Measurements from ENCODE around the gene NTF4.
"Not testable (repeated sequence)": the region's sequence is repeated elsewhere in the genome, so short reads cannot be mapped to it uniquely, and the experiment has no call there.

NTF4 gene

GRCh38 chr19:49061445-49061844, 3.2 kb downstream of the NTF4 start:
- peaks cover 13% of the 10 kb centered on the region; the same call in 1 of the 2 replicates for H3K4me1 ChIP-seq
- no peak overlapping the region for H3K4me3 ChIP-seq (ENCODE audit: low read depth, low read length)
- TF ChIP-seq, protein P1, sequence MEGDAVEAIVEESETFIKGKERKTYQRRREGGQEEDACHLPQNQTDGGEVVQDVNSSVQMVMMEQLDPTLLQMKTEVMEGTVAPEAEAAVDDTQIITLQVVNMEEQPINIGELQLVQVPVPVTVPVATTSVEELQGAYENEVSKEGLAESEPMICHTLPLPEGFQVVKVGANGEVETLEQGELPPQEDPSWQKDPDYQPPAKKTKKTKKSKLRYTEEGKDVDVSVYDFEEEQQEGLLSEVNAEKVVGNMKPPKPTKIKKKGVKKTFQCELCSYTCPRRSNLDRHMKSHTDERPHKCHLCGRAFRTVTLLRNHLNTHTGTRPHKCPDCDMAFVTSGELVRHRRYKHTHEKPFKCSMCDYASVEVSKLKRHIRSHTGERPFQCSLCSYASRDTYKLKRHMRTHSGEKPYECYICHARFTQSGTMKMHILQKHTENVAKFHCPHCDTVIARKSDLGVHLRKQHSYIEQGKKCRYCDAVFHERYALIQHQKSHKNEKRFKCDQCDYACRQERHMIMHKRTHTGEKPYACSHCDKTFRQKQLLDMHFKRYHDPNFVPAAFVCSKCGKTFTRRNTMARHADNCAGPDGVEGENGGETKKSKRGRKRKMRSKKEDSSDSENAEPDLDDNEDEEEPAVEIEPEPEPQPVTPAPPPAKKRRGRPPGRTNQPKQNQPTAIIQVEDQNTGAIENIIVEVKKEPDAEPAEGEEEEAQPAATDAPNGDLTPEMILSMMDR (IDR thresholded peaks at IDR 0.05; ENCODE audit: low read depth, low read length), result no peak
- peaks cover 10% of the 10 kb centered on the region for H3K27me3 ChIP-seq
- H3K36me3 ChIP-seq, result no peaks in the 10 kb centered on the region
- H3K9me3 ChIP-seq, result no peaks in the 10 kb centered on the region
- no peak for DNase-seq

- Histone ChIP-seq H3K9me3 (no peaks in the 10 kb centered on the region), H3K27me3 (peaks cover 14% of the 10 kb centered on the region), H3K36me3 (no peaks in the 10 kb centered on the region), H3K4me3 (ENCODE audit: low read depth, low read length) (no peak overlapping the region), H3K4me1 (peaks cover 15% of the 10 kb centered on the region)
- no peak for DNase-seq
- TF ChIP-seq, protein P1 (IDR thresholded peaks at IDR 0.05; ENCODE audit: low read depth, low read length), result no peak
Measured at GRCh38 chr19:49061000-49061399, 3.6 kb downstream of the NTF4 start.

GRCh38 chr19:49059053-49059452, 5.6 kb downstream of the NTF4 start:
- TF ChIP-seq, protein P1 (IDR thresholded peaks at IDR 0.05; ENCODE audit: low read depth, low read length), result no peak
- no peaks in the 10 kb centered on the region for H3K9me3 ChIP-seq
- no peaks in the 10 kb centered on the region for H3K36me3 ChIP-seq
- H3K27me3 ChIP-seq, result peaks cover 16% of the 10 kb centered on the region
- no peak for DNase-seq
- H3K4me3 ChIP-seq (ENCODE audit: low read depth, low read length), result no peak overlapping the region
- peaks cover 12% of the 10 kb centered on the region for H3K4me1 ChIP-seq

DNA sequence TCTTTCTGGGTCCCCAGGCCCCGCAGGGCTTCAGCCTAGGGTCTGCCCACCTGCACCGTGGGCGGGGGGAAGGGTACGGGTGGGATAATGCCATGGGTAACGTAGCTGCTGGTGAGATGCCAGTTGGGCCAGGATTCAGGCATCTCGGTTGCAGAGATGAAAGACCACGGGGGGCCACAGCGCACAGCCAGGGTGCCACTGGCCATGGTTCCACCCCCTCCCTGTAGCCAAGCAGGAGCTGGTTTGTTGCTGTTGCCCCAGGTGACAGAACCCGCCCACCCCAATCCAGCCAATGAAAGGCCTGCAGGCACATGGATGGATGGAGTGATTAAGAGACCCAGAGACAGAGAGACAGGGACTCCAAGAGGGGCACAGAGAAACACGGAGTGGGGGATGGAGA, 6.1 kb downstream of the NTF4 start:
- no peaks in the 10 kb centered on the region for H3K36me3 ChIP-seq
- H3K9me3 ChIP-seq, result no peaks in the 10 kb centered on the region
- H3K4me3 ChIP-seq (ENCODE audit: low read depth, low read length), result no peak overlapping the region
- peaks cover 16% of the 10 kb centered on the region for H3K27me3 ChIP-seq
- TF ChIP-seq, protein P1 (IDR thresholded peaks at IDR 0.05; ENCODE audit: low read depth, low read length), result no peak
- peaks cover 12% of the 10 kb centered on the region for H3K4me1 ChIP-seq
- DNase-seq, result peak; percentile 64

DNA sequence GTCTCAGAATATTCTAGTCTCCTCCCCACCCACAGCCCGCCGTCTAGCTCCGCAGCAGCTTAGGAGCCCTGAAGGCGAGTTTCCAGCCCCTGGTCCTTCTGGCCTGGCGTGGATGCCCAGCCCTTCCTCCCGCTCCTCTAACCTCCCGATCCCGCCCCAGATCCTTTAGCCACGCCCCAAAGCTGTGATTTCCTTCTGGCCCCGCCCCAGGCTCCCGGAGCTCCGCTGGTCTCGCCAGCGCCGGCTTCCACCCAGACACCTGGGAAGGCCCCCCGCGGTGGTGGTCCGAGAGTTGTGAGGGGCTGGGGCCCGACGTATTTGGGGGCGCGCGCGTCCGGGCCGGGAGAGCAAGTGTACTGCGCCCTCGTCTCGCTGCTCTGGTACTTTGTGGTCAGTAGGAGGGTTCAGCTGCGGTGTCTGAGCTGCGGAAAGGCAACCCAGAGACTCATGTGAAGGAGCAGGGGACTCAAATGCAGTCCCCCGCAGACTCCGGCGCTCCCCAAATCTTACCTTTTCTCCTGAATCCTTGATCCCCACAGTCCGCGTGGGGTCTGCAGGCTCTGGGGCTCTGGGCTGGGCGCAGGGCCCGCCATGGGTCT, 6.9 kb downstream of the NTF4 start, which contains the start of gene CGB7:
Gene CGB7 (minus strand): TSS at position 114 of the 599 bp plus-strand sequence. CDS start 2,374 bp downstream, outside the sequence.
- TF ChIP-seq, protein P1 (IDR thresholded peaks at IDR 0.05; ENCODE audit: low read depth, low read length), result no peak
- peak within 1 kb of the TSS; percentile 55 for H3K4me3 ChIP-seq (ENCODE audit: low read depth, low read length)
- H3K4me1 ChIP-seq, result peaks cover 12% of the 10 kb centered on the region
- DNase-seq, result peak; percentile 77
- no peaks in the 10 kb centered on the region for H3K9me3 ChIP-seq
- peaks cover 16% of the 10 kb centered on the region for H3K27me3 ChIP-seq
- no peaks in the 10 kb centered on the region for H3K36me3 ChIP-seq

DNA sequence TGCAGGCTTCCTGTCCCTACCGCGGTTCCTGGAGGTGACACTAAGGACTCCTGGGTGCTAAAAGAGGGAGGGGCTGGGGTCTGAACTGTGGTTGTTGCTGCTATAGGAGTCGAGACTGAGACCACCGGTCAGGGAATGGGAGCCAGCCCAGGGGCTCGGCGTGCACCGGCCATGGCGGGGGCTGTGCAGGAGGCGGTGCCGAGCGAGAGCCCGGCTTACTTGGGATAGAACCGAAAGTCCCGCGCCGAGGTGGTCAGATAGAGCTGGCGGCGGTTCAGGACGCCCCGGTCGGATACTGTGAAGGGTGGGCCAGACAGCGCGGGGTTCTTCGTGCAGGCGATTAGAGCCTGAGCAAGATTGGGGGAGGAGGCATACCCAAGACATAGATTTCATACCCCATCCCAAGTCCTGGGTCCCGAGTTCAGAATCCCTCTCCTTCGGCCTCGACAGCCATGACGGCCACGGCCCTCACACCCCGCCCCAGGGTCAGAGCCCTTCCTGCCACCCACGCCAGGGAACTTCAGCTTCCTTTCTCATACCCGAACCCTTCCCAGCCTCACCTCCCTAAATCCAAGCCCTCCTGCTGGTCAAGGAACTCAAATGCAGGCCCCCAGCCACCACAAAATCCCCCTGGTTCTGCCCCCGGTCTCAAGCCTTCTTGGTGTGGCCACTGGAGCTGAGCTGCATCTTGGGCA, 7.6 kb downstream of the NTF4 start:
- not testable (repeated sequence) for H3K36me3 ChIP-seq, DNase-seq, H3K9me3 ChIP-seq
- Histone ChIP-seq H3K4me3 (ENCODE audit: low read depth, low read length) (peak overlapping the region; percentile 55), H3K27me3 (peaks cover 16% of the 10 kb centered on the region), H3K4me1 (peaks cover 12% of the 10 kb centered on the region)
